KMS-11 (cell line): ENCODE measurements around the gene KLHL40.

ENCODE experiments used
- H2AFZ ChIP-seq: fragments of 200-600 bp; sonication (generic); 2 replicates; pipeline ENCODE4 v1.6.1; 2016; ENCODE audit warnings: antibody characterized with exemption, mixed run types, low read depth
- H3K27ac ChIP-seq: fragments of 200-600 bp; sonication (generic); 2 replicates; pipeline ENCODE4 v1.6.1; 2016; ENCODE audit warnings: mild to moderate bottlenecking, mixed run types
- H3K27me3 ChIP-seq: fragments of 200-600 bp; sonication (generic); 2 replicates; pipeline ENCODE4 v1.6.1; 2017; ENCODE audit warnings: mild to moderate bottlenecking, low read depth, mixed run types, moderate library complexity; ENCODE audit not compliant: insufficient read depth
- H3K36me3 ChIP-seq: fragments of 200-600 bp; sonication (generic); 2 replicates; pipeline ENCODE4 v1.6.1; 2017; ENCODE audit warnings: mild to moderate bottlenecking, mixed run types; ENCODE audit not compliant: insufficient read depth
- H3K4me1 ChIP-seq: fragments of 200-600 bp; sonication (generic); 2 replicates; pipeline ENCODE4 v1.6.1; 2016; ENCODE audit warnings: mild to moderate bottlenecking, low read depth, mixed run types; ENCODE audit not compliant: poor library complexity, severe bottlenecking
- H3K4me2 ChIP-seq: fragments of 200-600 bp; sonication (generic); 2 replicates; pipeline ENCODE4 v1.7.0; 2016; ENCODE audit warnings: mild to moderate bottlenecking, mixed run types
- H3K4me3 ChIP-seq: fragments of 200-600 bp; sonication (generic); IDR thresholded peaks from 2 replicates; pipeline ENCODE4 v1.6.1; 2017; ENCODE audit warnings: low read depth, low read length, mixed read lengths; ENCODE audit not compliant: insufficient read depth
- H3K79me2 ChIP-seq: fragments of 200-600 bp; sonication (generic); 2 replicates; pipeline ENCODE4 v1.6.1; 2016; ENCODE audit warnings: low read depth, mixed run types; ENCODE audit not compliant: insufficient read depth
- H3K9ac ChIP-seq: fragments of 200-600 bp; sonication (generic); 2 replicates; pipeline ENCODE4 v1.6.1; 2016; ENCODE audit warnings: mild to moderate bottlenecking, mixed run types
- H4K20me1 ChIP-seq: fragments of 200-600 bp; sonication (generic); 2 replicates; pipeline ENCODE4 v1.6.1; 2016; ENCODE audit warnings: mild to moderate bottlenecking, mixed run types; ENCODE audit not compliant: insufficient read depth
- TF ChIP-seq, protein P1 (sequence below): fragments of 200-600 bp; sonication (generic); conservative IDR thresholded peaks from 2 replicates; pipeline ENCODE4 v1.6.1; 2017; ENCODE audit warnings: low read depth, mild to moderate bottlenecking, antibody characterized with exemption, low read length, moderate library complexity, mixed read lengths

KLHL40 gene

DNA sequence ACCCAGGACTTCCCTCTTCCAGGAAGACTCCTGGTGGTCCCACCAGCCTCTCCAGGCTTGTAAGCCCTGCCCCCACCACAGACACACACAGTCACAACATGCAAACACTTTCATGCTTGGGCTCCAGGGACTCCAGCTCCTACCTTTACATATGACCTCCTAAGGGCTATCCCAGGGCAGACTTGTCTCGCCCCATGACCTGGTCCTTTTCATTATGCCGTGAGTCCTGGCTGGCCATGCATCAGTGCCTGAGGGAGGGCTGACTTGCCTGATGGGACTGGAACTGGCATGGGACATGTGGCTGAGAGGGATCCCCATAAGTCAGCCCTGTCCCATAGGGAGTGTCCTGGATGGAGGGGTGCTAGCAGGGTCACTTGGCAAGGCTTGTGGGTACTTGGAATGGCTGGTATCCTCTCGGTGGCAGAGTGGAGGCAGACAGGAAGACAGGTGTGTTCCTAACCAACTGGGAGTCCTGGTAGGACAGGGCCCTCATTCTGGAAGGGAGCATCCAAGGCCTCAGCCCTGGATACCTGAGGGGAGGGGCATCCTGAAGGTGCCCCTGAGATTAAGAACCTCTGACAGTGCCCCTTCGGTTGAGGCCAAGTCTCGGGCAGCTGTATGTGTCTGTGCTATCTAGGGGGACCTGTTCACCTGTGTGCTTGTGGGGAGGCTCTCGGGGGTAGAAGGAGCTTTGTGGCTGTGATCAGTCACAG, 17.8 kb downstream of the KLHL40 start:
- Histone ChIP-seq H2AFZ (no peak overlapping the region), H3K4me3 (no peak overlapping the region), H3K27me3 (no peaks in the 10 kb centered on the region), H3K4me1 (peaks cover 16% of the 10 kb centered on the region), H3K36me3 (no peaks in the 10 kb centered on the region), H3K9ac (no peak overlapping the region), H3K27ac (no peak overlapping the region), H3K4me2 (no peak overlapping the region), H4K20me1 (no peaks in the 10 kb centered on the region), H3K79me2 (no peaks in the 10 kb centered on the region)
- TF ChIP-seq, protein P1, sequence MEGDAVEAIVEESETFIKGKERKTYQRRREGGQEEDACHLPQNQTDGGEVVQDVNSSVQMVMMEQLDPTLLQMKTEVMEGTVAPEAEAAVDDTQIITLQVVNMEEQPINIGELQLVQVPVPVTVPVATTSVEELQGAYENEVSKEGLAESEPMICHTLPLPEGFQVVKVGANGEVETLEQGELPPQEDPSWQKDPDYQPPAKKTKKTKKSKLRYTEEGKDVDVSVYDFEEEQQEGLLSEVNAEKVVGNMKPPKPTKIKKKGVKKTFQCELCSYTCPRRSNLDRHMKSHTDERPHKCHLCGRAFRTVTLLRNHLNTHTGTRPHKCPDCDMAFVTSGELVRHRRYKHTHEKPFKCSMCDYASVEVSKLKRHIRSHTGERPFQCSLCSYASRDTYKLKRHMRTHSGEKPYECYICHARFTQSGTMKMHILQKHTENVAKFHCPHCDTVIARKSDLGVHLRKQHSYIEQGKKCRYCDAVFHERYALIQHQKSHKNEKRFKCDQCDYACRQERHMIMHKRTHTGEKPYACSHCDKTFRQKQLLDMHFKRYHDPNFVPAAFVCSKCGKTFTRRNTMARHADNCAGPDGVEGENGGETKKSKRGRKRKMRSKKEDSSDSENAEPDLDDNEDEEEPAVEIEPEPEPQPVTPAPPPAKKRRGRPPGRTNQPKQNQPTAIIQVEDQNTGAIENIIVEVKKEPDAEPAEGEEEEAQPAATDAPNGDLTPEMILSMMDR: no peak

DNA sequence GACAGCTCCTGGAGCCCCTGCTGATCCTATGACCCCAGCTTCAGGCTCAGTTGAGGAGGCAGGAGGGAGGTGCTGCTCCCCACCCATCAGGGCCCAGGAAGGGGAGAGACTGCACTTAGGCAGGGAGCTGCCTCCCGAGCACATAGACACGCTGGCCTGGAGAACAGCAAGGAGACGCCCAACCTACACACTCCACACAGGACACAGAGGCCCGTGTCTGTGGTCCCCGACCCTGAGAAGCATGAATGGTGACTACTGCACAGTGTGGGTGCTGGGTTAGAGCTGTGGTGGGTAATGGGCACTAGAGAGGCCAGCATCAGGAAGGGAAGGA, 18.3 kb downstream of the KLHL40 start:
- Histone ChIP-seq H3K27ac (no peak overlapping the region), H3K36me3 (no peaks in the 10 kb centered on the region), H2AFZ (no peak overlapping the region), H3K4me2 (no peak overlapping the region), H3K4me3 (no peak overlapping the region), H3K27me3 (no peaks in the 10 kb centered on the region), H3K79me2 (no peaks in the 10 kb centered on the region), H3K4me1 (peaks cover 11% of the 10 kb centered on the region), H3K9ac (no peak overlapping the region), H4K20me1 (no peaks in the 10 kb centered on the region)
- TF ChIP-seq, protein P1: no peak

DNA sequence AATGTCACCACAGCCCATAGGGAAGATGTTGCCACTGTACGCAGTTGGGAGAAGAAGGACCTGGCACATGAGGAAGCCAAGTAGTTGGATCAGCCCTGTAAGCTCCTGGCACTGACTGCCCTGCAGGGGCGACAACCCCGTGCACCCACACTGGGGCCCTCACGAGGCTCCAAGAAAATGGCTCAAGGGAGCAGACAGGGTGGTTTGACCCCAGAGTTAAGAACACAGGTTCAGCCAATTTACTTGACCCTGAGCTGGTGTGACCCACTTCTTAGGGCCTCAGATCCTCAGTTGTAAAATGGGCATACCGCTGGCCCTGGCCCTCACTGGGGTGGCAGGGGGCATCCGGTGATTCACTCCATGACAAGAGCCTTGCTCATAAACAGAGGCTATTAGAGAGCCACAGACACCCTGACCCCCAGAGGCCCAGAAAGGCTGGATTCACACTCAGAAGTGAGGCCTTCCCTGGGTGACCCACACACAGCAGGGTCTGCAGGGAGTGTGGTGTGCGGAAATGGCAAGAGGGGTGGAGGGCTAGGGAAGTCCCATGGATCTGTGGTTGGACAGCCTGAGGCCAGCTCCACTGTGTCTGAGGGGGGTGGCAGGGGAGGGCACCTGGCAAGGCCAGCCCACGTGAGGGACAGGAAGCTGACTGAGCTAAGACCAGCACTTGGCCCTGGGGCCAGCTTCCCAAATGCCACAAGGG, 19.0 kb downstream of the KLHL40 start:
- Histone ChIP-seq H3K4me1 (peaks cover 5% of the 10 kb centered on the region), H2AFZ (no peak overlapping the region), H3K27ac (no peak overlapping the region)

DNA sequence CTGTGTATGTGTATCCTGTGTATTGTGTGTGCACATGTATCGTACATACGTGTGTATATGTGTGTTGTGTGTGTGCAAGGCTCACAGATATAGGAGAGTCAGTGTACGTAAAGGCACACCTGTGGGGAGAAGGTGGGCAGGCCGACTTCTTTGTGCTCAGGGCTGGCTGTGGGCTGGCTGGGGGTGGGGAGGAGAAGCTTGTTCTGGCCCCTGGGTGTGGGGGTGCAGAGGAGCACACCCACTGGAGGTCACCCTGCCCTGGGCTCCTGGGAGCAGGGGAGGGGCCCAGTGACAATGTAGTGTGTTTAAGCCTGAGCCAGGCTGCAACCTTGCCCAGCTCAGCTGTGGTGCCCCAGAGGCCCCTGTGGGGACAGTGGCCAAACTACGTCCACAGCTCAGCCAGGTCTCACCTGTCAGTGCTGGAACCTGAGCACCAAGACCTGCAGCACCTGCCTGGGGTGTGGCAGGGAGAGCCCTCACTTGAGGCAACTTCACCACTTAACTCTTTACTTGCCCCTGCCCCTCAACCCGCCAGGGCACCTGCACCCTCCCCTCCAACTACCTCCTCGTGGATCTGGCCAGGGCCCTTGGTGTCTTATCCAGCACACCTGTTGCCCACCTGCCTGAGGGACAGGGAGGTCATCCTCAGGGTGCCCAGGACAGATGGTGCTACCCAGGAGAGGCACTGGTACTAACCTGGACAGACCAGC, 19.9 kb downstream of the KLHL40 start:
- Histone ChIP-seq H3K36me3 (no peaks in the 10 kb centered on the region), H3K4me2 (no peak overlapping the region), H4K20me1 (no peaks in the 10 kb centered on the region), H3K27ac (no peak overlapping the region), H3K9ac (no peak overlapping the region), H3K79me2 (no peaks in the 10 kb centered on the region), H2AFZ (no peak overlapping the region), H3K27me3 (no peaks in the 10 kb centered on the region), H3K4me1 (no peaks in the 10 kb centered on the region), H3K4me3 (no peak overlapping the region)
- TF ChIP-seq, protein P1: no peak

More for the DNA sequence above, 19.0 kb downstream of the KLHL40 start:
- H3K4me3 ChIP-seq: no peak overlapping the region
- H3K79me2 ChIP-seq: no peaks in the 10 kb centered on the region
- no peaks in the 10 kb centered on the region for H3K36me3 ChIP-seq
- no peak overlapping the region for H3K9ac ChIP-seq
- H3K27me3 ChIP-seq: no peaks in the 10 kb centered on the region
- no peak overlapping the region for H3K4me2 ChIP-seq
- TF ChIP-seq, protein P1: no peak
- H4K20me1 ChIP-seq: no peaks in the 10 kb centered on the region
